DMS53 treated with DMSO at 0.1 percent for 48 hours (cell line): ENCODE results near the gene FAM219A.
"Not testable (repeated sequence)": the region's sequence is repeated elsewhere in the genome, so short reads cannot be mapped to it uniquely, and the experiment has no call there.

Source experiments
- DNase-seq: peaks from one replicate; lab custom pipeline; 2025; ENCODE audit not compliant: unreplicated experiment; lab: John Stamatoyannopoulos, UW

FAM219A gene

DNA sequence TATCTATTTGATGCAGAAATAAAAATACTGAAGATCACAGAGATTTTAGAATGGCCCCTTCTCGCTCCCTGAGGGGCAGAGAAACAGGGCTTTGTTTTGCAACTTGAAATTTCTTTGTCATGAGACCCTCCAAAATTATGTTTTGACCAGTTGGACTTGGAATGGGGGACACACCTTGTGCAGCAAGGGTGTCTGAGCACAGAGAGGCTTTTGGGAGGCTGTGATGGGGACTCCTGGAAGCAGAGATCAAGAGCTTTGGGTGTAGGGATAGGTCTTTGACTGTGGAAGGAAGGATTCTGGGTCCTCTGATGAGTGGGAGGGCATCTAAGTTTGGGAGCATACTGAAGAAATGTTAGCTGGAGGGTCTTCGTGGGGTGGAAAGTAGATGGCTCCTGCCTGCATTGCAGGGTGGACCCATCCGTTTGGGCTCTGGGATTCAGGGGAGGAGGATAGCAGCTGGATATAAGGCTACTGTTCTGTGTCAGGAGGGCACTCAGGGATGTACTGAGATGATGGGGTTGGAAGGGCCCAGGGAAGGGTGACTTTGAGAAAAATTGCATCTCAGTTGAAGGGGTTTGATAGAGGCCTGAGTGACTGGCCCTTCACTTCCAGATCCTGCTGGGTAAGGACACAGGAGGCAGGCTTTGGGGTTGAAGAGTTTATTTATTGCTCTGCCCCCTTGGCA lies 79.9 kb downstream of the FAM219A start:
- DNase-seq = no peak

DNA sequence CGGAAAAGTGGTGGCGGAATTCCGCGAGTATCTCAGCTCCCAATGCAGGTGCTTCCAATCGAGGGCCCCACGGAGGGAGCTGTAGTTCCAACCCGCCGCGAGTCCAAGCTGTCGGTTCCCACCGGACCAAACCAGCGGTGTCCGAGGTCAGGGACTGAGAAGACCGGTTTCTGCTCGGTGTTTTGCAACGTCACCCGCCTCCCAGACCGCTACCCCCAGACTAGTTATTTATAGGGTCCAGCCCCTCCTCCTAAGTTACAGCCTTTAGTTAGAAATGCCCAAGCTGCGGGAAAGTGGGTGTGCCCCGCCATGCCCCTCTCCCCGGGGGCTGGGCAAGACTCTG lies 81.0 kb downstream of the FAM219A start:
- no peak for DNase-seq

DNA sequence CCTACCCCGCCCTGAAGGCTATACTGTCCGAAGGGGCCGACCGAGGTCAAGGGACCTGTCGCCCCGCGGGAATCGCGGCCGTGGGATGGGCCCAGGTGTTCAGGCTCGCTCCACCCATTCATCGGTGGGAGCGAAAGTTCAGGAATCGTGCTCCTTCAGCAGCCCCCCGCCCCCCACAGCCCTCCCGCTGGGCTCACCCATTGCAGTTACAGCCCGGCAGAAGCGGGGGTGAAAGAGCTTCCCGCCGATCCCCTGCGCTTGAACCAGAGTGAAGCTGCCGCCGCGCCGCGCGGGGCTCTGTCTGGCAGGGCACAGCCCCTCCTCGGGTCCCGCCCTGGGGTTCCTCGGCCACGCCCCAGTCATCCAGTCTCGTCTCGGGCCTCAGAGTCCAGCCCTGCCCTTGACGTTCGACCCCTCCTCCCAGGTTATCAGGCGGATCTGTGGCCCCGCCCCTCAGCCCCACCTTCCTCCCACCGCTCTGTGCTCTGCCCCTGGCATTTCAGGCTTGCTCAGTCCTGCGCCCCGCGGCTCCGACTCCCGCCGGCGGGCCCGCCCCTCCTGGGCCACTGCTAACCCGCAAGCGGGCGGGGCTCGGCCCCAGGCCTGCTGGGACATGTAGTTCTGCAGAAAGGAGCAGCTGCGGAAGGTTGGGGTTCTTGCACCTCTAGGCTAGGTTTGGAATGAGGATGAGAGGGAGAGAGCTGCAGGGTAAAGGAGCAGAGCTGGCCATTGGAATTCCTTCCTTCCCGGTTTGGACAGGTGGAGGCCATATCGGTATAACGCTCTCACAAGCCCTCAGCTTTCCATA lies 81.6 kb downstream of the FAM219A start, which contains the start of gene MYORG:
Gene MYORG, minus strand, starts transcription at position 303 of the 808 bp plus-strand sequence. CDS start 3,955 bp downstream, outside the sequence.
- peak; percentile 93 for DNase-seq

DNA sequence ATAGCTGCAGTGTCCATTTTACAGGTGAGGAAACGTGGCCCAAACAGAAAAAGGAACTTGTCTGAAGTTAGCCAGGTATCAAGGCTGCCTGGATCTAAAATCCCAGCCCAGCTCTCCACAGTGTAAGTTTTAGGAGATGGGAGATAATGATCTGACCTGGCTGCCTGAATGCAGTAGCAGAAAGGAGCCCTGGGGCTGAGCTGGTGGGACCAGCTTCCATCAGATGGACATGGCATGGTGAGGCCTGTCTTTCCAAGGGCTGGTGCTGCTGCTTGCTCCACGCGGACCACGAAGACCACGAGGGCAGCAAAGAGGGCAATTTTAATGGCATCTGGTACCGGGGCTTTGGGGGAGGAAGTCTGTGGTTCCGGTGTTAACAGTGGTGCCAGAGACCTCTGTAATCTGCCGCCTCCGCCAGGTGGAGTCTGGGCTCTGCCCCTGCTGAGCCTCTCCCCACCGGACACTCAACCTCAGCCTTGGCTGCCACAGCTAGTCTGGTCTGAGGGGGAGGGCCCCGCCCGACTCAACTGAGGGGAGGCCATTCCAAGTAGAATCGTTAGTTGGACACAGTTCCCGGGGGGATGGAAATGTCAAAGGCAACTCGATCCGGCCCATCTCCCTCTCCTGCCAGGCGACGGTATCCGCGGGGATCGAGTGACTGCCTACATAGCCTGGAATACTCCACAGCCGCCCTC lies 82.3 kb downstream of the FAM219A start:
- DNase-seq = peak; percentile 43

DNA sequence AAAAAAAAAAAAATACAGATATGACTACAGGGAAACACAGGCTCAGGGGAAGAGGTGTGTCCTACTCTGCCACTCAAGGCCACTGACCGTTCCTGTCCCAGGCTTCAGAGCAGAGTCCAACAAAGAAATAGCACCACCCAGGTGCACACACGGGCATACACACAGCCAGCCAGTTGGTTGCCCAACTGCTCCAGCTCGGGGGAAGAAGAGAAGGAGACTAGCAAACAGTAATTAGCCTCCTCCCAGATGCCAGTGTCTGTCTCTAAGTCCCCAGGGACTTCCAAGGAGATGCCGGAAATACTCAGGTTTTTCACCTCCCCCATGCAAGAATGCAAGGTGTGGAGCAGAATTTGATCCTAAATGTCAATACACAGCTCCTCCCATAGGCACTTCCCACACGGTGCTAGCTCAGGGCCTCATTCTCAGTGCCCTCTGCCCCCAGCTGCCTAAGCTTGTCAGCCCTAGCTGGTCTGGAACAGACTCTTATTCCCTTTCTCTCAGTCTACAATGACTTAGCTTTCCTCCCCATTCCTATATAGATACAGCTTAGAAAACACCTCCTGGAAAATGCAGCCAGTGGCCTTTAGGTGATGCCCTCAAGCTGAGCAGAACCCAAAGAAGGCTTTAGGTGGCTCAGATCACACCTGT lies 83.3 kb downstream of the FAM219A start:
- no peak for DNase-seq

DNA sequence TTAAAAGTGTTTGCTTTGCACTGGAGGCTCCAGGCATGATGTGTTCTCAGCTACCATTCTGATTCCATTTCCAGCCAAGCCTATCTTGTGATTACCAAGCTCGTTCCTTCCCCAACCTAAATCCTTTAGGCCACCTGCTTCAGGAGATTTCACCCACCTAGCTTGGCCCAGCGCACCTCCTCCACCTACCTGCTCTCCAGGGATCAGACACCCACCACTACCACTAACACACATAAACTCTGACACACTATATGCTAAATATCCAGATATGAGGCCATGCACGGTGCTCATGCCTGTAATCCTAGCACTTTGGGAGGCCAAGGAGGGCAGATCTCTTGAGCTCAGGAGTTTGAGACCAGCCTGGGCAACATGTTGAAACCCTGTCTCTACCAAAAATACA lies 84.0 kb downstream of the FAM219A start:
- no peak for DNase-seq

DNA sequence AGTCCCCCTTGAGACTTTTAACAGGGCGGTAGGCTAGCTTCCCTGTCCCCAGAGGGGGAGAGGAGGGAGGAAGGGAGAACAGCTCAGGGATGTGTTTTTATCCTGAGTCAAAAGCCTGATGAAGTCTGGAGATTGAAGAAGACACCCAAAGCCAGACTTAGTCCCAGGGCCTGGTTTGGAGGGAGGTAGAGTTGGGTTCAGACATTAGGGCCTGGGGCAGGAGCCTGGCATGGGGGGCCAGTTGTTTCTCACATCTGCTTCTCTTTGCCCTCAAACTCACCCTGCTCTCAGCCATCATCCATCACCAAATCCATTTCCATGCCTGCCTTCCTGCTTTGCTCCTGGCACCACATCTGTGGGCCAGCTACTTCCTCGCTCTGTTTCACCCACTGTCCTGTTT lies 84.6 kb downstream of the FAM219A start:
- DNase-seq = no peak

DNA sequence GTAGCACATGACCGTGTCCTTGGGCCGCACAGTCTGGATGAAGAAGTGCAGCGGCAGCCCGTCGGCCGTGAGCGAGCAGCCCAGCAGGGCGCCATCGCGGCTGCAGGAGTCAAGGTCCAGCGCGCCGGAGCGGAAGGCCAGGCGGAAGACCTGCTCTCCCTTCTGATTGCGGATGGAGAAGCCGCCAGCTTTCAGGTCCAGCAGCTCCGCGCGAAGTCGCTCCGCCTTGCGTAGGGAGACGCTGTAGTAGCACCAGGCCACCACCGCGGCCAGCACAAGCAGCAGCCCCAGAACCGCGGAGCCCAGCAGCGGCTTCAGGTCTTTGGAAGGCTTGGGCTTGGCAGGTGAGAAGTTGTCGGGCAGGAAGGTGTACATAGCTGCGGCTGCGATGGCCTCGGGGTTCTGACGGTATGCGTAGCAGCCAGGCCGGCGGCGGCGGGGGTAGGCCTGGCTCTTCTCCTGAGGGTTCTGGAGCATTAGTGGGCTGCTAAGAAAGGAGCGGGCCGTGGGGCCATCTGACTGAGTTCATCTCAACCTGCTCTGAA lies 85.8 kb downstream of the FAM219A start:
- no peak for DNase-seq

DNA sequence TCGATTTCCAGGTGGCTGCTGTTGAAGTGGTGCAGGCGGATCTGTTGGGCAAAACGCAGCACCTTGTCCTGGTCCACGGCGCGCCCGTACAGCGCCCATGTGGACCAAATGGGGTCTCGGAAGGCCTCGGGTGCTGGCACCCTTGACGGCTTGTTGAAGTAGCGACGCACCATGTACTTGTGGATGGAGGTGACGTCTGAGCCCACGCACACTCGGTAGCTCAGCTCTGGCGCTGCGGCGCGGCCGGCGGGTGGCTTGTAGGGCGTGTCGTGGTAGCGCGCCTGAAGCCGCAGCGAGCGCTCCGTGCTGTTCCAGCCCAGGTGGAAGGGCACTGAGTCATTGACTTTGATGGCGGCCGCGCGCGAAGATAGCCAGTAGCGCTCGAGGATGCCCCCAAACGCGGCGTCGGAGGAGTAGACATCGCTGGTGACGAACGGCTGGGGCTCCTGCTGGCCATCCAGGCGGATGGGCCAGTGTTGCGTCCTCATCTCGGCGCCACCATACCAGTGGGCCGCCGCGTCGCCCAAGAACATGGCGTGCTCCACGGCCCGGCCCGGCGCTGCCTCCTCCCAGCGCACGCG lies 86.4 kb downstream of the FAM219A start:
- no peak for DNase-seq

DNA sequence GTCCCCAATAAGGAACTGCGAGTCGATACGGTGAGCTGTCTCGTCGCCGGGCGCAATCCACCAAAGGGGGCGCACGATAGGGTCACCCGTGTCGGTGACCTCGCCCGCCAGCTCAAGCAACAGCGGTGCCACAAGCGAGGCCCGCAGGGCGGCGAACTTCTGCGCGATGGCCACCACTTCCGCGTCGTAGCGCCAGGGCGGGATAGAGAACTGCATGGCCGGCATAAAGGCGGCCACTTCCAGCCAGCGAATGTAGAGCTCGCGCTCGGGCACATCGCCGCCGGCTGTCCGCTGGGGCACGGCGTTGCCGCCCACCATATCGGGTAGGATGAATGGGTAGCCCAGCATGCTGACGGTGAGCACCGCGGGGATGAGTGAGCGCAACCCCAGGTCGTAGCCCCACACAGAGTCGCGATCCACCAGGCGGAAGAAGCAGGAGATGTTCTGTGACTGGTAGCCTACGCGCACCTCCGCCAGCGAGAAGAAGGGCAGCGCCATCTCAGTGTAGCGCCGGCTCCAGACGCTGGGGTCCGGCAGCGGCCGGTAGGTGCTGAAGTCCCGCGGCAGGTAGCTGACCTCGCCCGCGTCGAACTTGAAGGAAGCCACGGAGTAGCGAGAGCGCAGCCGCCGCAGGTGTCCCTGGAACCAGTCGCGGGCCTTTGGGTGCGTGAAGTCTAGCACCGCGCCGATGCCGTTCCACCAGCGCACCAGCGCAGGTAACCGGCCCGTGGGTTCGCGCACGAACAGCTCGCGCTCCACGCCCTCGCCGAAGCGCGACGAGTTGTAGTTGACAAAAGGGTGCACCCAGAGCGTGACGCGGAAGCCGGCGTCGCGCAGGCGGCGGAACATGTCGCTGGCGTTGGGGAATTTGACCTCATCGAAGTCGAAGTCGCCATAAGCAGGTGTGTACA lies 87.1 kb downstream of the FAM219A start:
- DNase-seq = no peak

DNA sequence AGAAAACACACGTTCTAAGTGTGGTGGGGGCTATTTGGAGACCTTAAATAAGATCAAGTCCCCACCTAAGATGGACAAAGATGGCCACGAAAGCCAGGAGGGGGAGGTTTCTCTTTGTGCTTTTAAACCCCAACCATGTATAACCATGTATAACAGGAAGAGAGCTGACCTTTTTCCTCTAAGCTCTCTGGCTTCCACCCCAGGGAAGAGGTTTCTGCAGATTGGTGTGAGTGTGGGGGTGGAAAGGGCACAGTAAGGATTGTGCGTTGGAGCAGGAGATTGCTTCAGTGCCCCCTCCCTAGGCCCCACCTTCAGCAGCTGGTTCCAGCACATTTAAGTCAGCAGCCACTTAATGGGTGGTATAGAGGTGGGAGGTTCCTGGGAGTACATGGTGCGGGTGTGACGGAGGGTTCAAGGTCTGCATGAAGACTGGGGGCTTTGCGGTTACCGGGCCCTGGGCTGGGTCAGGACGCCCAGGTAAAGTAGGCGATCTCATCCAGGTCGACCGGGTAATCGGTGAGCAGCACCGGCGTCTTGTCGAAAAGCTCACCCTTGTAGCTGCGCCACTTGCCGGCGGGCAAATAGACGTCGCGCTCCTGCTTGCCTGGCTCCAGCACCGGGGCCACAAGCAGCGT lies 87.9 kb downstream of the FAM219A start:
- DNase-seq = no peak

DNA sequence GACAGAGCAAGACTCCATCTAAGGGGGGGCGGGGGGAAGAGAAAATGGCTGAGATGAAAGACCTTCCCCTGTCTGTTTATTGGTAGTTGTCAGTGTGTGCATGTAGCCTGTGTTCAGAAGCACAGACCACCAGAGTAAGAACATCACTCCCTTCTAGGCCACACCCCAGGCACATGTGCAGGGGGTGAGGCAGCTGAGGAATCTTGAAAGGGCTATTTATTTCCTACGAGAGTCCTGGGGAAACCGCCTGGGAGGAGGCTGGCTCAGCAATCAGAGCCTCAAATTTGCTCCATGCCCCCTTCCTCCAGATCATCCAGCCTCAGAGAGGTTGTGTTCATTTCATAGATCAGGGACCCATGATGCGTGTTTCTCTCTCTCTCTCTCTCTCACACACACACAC lies 88.7 kb downstream of the FAM219A start:
- DNase-seq = no peak

DNA sequence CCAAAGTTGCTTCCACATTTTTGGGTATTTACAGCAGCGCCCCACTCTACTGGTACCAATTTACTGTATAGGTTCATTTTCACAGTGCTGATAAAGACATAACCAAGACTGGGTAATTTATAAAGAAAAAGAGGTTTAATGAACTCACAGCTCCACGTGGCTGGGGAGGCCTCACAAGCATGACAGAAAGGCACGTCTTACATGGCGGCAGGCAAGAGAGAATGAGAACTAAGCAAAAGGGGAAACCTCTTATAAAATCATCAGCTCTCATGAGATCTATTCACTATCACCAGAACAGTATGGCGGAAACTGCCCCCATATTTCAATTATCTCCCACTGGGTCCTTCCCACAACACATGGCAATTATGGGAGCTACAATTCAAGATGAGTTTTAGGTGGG lies 89.6 kb downstream of the FAM219A start:
- not testable (repeated sequence) for DNase-seq

DNA sequence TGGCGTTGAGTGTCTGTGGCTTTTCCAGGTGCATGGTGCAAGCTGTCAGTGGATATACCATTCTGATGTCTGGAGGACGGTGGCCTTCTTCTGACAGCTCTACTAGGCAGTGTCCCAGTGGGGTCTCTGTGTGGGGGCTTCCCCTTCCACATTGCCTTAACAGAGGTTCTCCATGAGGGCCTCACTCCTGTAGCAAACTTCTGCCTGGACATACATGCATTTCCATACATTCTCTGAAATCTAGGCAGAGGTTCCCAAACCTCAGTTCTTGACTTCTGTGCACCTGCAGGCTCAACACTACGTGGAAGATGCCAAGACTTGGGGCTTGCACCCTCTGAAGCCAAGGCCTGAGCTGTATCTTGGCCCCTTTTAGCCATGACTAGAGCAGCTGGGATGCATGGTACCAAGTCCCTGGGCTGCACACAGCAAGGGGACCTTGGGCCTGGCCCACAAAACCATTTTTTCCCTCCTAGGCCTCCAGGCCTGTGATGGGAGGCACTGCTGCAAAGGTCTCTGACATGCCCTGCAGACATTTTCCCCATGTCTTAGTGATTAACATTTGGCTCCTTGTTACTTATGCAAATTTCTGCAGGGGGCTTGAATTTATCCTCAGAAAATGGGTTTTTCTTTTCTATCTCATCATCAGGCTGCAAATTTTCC lies 90.5 kb downstream of the FAM219A start:
- not testable (repeated sequence) for DNase-seq

DNA sequence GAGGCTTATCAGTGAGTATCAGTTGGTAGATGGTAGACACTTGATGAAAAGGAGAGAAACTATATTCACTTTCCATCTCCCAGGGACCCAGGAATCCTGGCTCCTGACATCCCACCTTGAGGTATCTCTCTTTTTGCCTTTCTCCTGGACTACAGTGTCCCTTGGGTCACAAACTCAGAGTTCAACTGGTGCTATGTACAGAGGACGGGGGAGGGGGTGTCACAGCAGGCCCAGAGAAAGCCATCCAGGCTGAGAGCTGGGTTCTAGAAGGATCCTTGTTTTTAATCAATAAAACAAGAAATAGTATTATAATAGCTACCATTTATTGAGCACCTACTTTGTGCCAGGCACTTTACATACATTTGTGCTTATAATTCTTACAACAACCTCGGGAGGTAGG lies 92.0 kb downstream of the FAM219A start:
- DNase-seq = no peak

DNA sequence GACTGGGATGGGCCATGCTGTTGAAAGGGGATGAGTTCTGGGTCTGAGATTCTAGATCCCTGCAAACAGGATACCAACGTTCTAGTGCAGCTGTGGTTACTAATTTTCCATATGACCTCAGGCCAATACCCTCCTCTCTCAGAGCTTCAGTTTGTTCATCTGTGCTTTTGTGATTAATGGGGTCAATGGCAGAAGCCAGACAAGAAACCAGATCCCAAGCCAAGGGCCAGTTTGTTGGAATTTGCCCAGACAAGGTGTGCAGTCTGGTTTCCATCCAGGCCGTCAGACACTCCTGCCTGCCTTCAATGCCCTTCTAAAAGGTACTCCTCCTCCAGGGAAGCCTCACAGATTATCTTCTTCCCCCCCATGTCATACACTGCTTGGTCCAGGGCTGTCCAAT lies 93.1 kb downstream of the FAM219A start:
- no peak for DNase-seq

DNA sequence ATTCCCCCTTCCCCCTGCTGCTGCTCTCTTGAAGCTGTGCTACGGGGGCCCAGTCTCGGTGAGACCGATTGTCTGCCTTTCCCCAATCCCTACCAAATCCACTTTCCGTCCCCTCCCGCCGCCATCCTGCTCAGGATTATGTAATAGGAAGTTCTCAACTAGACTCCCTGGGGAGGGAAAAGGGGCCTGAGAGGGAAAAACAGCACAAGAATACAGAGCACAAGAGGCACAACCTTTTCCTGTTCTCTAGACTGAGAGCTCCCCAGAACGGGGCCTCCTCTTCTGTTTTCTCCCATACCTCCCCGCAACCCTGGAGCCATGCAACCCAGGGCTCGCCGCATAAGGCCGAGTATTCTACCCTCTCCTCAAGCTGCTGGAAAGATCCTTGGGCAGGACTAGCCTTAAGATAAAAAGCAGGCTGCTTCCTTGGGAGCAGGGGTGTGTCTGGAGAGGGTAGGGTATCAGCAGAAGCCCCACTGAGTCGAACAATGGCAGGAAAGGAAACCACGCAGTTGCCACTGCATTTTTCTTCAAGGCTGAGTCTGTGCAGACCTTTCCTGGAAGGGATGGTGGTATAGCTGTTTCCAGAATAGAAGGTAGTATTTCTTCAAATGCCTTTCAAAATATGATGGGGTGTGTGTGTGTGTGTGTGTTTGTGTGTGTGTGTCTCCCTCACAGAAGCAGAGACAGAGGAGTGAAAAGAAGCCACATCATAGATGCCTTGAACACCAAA lies 94.6 kb downstream of the FAM219A start:
- DNase-seq = no peak

DNA sequence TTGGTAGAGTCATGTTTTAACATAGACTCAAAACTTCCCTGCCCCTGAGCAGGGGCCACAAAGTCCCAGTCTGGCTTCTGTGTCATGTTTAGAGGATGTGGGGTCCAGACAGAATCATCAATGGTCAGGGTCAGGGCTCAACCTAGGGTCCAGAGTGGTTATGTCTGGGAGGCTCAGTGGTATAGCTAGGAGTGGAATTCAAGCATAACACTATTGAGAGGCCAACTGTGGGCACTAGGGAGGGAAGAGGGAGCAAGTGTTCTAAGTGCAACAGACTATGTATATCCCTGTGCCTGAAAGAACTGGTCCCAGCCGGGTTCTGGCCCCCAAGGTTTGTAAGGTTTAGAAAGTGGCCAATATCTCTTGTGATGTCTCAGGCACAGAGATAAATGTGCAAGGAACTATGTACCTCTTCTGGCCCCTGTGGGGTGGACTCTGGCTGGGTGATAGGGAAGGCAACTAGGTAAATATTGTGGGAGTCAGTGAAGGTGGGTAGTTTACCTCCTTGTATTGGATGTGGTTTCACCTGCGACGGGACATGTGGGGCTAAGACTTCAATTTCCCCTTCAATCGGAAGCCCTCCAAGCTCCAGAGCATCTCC lies 95.7 kb downstream of the FAM219A start:
- no peak for DNase-seq
